Subcutaneous adipose tissue (tissue), 4 donors: ENCODE measurements around the gene VAMP8. TPM values are rescaled to one million over a fixed set of nuclear protein-coding genes. Genes with fewer than 3 reads are reported as not detected.

ENCODE experiments used
- total RNA-seq, 4 donors: library from RNA; depleted of rRNA; stranded (reverse); fragments of >200 nt; gene quantifications; one replicate each; pipeline ENCODE4 v1.1.0, GENCODE V29; 2016
- TF ChIP-seq, protein P1 (sequence below): fragments of 450-650 bp; IDR thresholded peaks from one replicate; pipeline ENCODE4 v1.5.1; 2016; ENCODE audit warnings: low read depth, mild to moderate bottlenecking, control low read depth, antibody characterized with exemption, moderate library complexity

VAMP8 gene
- total RNA-seq, 4 donors from 2014 or later = 6.2 to 140 (median 34.8) TPM

DNA sequence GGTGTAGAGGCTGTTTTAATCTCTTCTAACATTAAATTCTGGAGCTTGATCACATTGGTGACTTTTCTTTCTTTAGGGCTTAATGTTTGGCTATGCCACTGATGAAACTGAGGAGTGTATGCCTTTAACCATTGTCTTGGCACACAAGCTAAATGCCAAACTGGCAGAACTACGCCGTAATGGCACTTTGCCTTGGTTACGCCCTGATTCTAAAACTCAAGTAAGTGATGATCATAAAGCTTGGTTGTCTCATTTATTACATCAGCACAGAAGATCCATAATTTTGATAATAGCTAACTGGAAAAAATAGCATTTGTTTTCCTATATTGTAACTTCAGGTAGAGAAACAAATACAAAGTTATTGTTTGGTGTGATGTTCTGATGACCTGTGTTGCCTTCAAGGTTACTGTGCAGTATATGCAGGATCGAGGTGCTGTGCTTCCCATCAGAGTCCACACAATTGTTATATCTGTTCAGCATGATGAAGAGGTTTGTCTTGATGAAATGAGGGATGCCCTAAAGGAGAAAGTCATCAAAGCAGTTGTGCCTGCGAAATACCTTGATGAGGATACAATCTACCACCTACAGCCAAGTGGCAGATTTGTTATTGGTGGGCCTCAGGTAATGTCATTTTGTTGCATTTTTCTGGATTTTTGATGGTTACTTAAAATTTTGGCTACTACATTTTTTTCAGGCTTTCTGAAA is 35.5 kb upstream of the VAMP8 start:
- TF ChIP-seq, protein P1, sequence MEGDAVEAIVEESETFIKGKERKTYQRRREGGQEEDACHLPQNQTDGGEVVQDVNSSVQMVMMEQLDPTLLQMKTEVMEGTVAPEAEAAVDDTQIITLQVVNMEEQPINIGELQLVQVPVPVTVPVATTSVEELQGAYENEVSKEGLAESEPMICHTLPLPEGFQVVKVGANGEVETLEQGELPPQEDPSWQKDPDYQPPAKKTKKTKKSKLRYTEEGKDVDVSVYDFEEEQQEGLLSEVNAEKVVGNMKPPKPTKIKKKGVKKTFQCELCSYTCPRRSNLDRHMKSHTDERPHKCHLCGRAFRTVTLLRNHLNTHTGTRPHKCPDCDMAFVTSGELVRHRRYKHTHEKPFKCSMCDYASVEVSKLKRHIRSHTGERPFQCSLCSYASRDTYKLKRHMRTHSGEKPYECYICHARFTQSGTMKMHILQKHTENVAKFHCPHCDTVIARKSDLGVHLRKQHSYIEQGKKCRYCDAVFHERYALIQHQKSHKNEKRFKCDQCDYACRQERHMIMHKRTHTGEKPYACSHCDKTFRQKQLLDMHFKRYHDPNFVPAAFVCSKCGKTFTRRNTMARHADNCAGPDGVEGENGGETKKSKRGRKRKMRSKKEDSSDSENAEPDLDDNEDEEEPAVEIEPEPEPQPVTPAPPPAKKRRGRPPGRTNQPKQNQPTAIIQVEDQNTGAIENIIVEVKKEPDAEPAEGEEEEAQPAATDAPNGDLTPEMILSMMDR = no peak

DNA sequence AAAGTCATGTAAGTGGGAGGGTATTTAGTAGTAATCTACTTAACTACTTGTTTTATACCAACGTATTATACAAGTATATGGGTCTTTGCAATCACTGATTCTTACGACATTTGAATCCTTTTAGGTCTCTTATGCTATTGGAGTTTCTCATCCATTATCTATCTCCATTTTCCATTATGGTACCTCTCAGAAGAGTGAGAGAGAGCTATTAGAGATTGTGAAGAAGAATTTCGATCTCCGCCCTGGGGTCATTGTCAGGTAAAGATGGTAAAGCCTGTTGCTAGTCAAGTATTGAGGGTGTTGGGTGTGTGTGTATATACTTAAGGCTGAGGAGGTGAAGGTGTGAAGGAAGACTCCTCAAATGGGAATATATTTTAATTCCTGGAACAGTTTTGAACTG is 34.6 kb upstream of the VAMP8 start:
- TF ChIP-seq, protein P1 = no peak

DNA sequence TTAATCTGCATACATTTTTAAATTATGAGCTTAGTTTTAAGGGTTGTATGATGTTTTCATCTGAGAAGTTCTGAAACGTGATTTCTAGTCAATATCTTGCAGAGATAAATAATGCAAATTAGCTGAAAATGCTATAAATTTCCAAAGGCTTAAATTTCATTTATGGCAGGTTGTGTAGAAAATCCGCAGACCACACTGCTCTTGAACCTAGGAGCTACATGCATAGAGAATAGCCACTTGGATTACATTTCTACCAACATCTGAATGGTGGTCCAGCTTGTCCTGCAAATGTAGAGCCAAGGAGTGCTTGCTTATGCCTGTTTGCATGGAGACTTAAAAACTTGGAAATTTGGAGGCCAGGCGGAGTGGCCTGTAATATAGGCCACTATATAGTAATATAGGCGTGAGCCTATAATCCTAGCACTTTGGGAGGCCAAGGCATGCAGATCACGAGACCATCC is 31.6 kb upstream of the VAMP8 start:
- TF ChIP-seq, protein P1 = no peak

DNA sequence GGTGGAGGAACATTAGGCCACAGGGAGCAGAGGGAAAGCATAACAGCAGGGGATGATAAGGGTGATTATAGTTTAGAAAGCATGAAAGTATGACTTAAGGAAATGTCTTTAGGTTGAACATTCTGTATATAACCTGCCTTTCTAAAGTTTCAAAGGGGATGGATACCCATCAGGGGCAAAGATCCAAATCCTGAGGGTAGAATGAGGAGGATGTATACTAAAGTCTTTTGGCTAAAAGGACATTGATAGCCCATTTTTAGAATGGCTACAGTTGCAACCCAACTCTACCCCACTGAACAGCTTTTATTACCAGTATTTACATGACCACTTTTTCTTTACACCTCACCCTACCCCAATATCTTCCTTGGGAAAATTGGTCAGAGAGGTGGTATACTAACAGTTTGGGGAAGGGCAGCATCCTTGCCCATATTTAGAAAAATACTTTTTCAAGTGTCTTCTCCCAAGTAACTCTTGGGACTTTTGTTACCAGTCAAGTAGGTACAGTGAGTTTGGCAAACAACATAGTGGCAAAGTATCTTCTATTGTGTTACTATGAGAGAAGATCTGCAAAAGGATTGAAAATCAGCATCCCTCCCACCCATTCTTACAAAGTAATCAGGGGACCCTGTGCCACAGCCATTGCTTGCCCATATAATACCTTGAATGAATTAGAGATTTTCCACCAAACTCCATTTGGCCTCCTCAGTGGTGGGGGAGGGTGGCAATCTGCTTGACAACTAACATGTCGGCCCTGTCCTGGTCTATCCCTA is 30.1 kb upstream of the VAMP8 start:
- TF ChIP-seq, protein P1 = no peak

DNA sequence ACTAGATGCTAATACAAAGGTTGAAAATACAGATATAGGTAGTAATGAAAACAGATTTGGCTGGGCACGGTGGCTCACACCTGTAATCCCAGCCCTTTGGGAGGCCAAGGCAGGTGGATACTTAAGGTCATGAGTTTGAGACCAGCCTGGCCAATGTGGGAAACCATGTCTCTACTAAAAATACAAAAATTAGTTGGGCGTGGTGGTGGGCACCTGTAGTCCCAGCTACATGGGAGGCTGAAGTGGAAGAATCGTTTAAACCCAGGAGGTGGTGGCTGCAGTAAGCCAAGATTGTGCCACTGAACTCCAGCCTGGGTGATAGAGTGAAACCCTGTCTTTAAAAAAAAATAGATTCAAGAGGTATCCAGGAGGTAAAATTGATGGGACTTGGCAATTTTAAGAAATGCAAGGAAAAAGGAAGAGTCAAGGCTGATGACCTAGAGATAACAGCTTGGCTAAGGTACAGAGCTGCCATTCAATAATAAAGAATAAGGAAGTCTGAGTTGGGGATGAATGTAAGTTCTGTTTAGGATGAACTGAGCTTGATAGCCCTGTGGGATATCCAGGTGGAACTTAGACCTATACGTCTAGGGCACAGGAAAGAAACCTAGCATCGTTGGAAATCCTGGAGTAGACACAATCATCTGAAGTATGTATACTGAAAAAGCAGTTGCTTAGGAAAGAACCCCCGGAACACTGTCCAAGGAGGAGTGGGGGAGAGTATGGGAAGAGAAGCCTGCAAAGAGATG is 29.4 kb upstream of the VAMP8 start:
- TF ChIP-seq, protein P1 = no peak

DNA sequence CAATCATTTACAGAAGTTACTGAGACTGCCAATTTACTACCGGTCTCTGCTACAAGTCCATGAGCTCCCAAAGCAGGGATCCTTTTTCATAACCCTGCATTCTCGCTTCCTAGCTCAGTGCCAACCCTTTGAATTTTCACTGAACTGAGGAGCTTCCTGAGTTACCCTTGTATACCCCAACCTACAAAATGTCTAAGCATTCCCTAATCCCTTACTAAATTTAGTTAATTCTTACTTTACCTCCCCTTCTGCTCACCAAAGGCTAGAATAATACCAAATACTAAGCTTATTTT is 28.8 kb upstream of the VAMP8 start:
- TF ChIP-seq, protein P1 = no peak

DNA sequence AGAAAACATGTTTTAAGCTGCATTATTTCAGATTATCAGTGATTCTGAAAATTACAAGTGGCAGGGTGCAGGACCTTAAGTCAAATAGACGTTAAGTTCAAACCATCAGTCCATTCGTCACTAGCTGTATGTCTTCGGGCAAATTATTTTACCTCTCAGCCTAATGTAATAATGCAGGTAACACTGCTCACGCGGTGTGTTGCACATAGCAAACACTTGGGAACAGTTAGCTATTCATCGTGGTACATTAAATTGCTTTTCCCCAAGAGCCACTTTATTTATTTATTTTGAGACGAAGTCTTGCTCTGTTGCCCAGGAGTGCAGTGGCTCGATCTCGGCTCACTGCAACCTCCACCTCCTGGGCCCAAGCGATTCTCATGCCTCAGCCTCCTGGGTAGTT is 28.3 kb upstream of the VAMP8 start:
- TF ChIP-seq, protein P1 = no peak
